Lower lobe of right lung (tissue), 2 donors: ENCODE data around the gene SCPEP1. TPM values are rescaled to one million over a fixed set of nuclear protein-coding genes. Genes with fewer than 3 reads are reported as not detected.
"Not testable (repeated sequence)": the region's sequence is repeated elsewhere in the genome, so short reads cannot be mapped to it uniquely, and the experiment has no call there.

Experiments
- ATAC-seq, 2 donors: fragments of 200-7000 bp; cut with Tn5 transposase; one replicate each; pipeline ENCODE4 v1.9.1; 2020 to 2022; ENCODE audit warnings: mild to moderate bottlenecking in 2 of 2, moderate library complexity in 2 of 2
- DNase-seq: peaks from one replicate; pipeline ENCODE4 v3.0.0-alpha.2; 2020
- H3K27ac ChIP-seq: fragments of 200-600 bp; one replicate; pipeline ENCODE4 v1.8.0; 2022
- H3K27me3 ChIP-seq: fragments of 200-600 bp; one replicate; pipeline ENCODE4 v1.8.0; 2022; ENCODE audit warnings: low read depth
- H3K36me3 ChIP-seq: fragments of 200-600 bp; one replicate; pipeline ENCODE4 v1.8.0; 2022; ENCODE audit warnings: mild to moderate bottlenecking
- H3K4me1 ChIP-seq: fragments of 200-600 bp; one replicate; pipeline ENCODE4 v1.8.0; 2022
- H3K4me3 ChIP-seq: fragments of 200-600 bp; one replicate; pipeline ENCODE4 v1.8.0; 2022; ENCODE audit warnings: mild to moderate bottlenecking
- H3K9me3 ChIP-seq: fragments of 200-600 bp; one replicate; pipeline ENCODE4 v1.8.0; 2022
- intact Hi-C: fragments of 100-400 bp; cut with DNase I; formaldehyde crosslinking; loops from one replicate; pipeline ENCODE4 v1.11.0; 2022
- total RNA-seq: library from RNA; stranded (reverse); fragmentation: NEBNext Ultra II Directional; extraction: Animal tissue kit (Norgen Biotek cat#: 25700); gene quantifications from one replicate; pipeline ENCODE4 v1.2.1, GENCODE V29; 2021
- TF ChIP-seq, protein P1 (sequence below): fragments of 200-600 bp; IDR thresholded peaks from one replicate; pipeline ENCODE4 v1.8.0; 2022; ENCODE audit warnings: antibody characterized with exemption, mild to moderate bottlenecking
- donor health status: DM: no; HTN: yes; CAD: no; lungs with severe emphysema.

Gene SCPEP1
- total RNA-seq, 1 donor from 2014 or later: 210 TPM

DNA sequence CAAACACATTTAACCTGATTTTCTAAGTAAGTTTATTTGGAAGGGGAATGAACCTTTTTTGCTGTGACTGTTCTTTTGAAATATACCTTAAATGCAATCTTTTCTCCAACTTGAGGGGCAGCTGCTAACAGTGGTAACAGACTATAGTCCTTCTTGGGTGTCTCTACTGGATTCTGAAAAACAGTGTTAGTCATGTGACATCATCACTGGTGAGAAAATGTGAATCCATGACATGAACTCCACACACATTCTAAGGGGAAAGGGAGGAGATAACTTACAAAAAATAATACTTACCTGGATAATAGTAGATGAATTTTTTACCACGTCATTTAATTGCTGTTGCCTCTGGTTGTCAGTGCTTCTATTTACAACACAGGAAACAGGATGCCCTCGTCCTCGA, 28.3 kb upstream of the SCPEP1 start:
- no peak for ATAC-seq
- peaks cover 66% of the 10 kb centered on the region for H3K36me3 ChIP-seq
- intact Hi-C loops: loop anchor here (10.0 kb wide), 1 partner anchor 125 kb away; no protein-coding TSS in a partner anchor

GRCh38 chr17:56956992-56957391, 20.9 kb upstream of the SCPEP1 start:
- Histone ChIP-seq H3K4me3 (no peak overlapping the region), H3K27ac (no peak overlapping the region), H3K4me1 (peaks cover 18% of the 10 kb centered on the region), H3K27me3 (no peaks in the 10 kb centered on the region), H3K9me3 (no peaks in the 10 kb centered on the region), H3K36me3 (peaks cover 15% of the 10 kb centered on the region)
- TF ChIP-seq, protein P1, sequence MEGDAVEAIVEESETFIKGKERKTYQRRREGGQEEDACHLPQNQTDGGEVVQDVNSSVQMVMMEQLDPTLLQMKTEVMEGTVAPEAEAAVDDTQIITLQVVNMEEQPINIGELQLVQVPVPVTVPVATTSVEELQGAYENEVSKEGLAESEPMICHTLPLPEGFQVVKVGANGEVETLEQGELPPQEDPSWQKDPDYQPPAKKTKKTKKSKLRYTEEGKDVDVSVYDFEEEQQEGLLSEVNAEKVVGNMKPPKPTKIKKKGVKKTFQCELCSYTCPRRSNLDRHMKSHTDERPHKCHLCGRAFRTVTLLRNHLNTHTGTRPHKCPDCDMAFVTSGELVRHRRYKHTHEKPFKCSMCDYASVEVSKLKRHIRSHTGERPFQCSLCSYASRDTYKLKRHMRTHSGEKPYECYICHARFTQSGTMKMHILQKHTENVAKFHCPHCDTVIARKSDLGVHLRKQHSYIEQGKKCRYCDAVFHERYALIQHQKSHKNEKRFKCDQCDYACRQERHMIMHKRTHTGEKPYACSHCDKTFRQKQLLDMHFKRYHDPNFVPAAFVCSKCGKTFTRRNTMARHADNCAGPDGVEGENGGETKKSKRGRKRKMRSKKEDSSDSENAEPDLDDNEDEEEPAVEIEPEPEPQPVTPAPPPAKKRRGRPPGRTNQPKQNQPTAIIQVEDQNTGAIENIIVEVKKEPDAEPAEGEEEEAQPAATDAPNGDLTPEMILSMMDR: no peak
- no peak for DNase-seq
- intact Hi-C loops: no loop called here
- no peak for ATAC-seq

More for the DNA sequence above, 28.3 kb upstream of the SCPEP1 start:
- Histone ChIP-seq H3K27me3 (no peaks in the 10 kb centered on the region), H3K4me1 (no peaks in the 10 kb centered on the region), H3K4me3 (no peak overlapping the region), H3K9me3 (no peaks in the 10 kb centered on the region), H3K27ac (no peak overlapping the region)
- TF ChIP-seq, protein P1: no peak
- DNase-seq: no peak

- H3K27ac ChIP-seq: peak within 1 kb of the TSS; percentile 84
- peaks cover 6% of the 10 kb centered on the region for H3K36me3 ChIP-seq
- ATAC-seq (peak; percentile 99 to 100), DNase-seq (peak; percentile 95)
- H3K9me3 ChIP-seq: no peaks in the 10 kb centered on the region
- TF ChIP-seq, protein P1: peak; percentile 100
- intact Hi-C loops: no loop called here
- H3K4me1 ChIP-seq: peaks cover 18% of the 10 kb centered on the region
- peak within 1 kb of the TSS; percentile 72 for H3K4me3 ChIP-seq
- no peaks in the 10 kb centered on the region for H3K27me3 ChIP-seq
Observed at GRCh38 chr17:56960596-56961538, 17.1 kb upstream of the SCPEP1 start, which contains the start of gene COIL. Gene COIL, minus strand, starts transcription at chr17:56961050. Its CDS starts 31 bp downstream, at chr17:56961019.

DNA sequence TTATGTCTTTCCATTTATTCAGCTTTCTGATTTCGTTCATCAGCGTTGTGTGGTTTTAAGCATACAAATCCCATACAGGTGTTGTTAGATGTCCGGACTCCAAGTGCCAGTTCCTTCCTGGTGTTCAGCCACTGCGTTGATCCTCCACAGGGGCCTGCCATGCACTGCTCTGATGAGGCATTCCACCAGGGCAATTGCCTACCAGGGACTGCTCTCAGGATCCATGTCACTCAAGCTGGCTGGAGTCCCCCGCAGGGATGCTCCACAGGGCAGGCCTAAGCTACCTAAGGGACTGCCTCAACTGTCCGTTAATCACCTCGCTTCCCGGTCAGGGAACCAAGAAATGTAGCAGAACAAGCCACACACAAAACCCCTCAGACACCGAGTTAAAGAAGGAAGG, 12.7 kb upstream of the SCPEP1 start:
- H3K4me1 ChIP-seq, DNase-seq, H3K4me3 ChIP-seq, H3K36me3 ChIP-seq, H3K27me3 ChIP-seq, H3K27ac ChIP-seq, intact Hi-C loops, ATAC-seq, H3K9me3 ChIP-seq: not testable (repeated sequence)

GRCh38 chr17:56965681-56966080, 12.2 kb upstream of the SCPEP1 start:
- H3K27me3 ChIP-seq, H3K4me3 ChIP-seq, ATAC-seq, intact Hi-C loops, H3K27ac ChIP-seq, DNase-seq, H3K4me1 ChIP-seq, H3K9me3 ChIP-seq, H3K36me3 ChIP-seq: not testable (repeated sequence)

DNA sequence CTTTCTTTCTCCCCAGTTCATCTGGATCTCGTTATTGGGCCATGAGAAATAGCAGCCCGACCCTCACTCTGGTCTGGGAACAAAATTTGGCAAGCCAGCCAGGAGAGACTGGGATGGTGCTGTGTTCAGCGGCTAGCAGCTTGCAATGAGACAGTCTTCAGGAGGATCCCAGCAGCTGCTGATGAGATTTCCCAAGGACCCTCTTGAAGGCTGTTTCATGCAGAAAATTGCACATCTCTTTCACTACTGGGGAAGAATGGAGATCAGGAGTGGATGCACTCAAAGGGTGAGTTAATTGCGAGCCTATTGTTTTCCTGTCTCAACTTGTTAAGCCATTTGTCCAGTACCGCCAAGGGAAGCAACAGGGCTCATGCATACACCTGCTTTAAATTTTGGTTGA, 11.6 kb upstream of the SCPEP1 start:
- no peaks in the 10 kb centered on the region for H3K27me3 ChIP-seq
- intact Hi-C loops: no loop called here
- ATAC-seq (no peak), DNase-seq (no peak)
- no peaks in the 10 kb centered on the region for H3K36me3 ChIP-seq
- TF ChIP-seq, protein P1: no peak
- H3K4me3 ChIP-seq: no peak overlapping the region
- no peaks in the 10 kb centered on the region for H3K4me1 ChIP-seq
- H3K27ac ChIP-seq: no peak overlapping the region
- no peaks in the 10 kb centered on the region for H3K9me3 ChIP-seq
